Ammon's horn (tissue), 1 donor: ENCODE measurements around the gene ABLIM3.

Experiments
- DNase-seq: peaks from one replicate; pipeline ENCODE4 v3.0.0-alpha.2; 2016; ENCODE audit warnings: low spot score

ABLIM3 gene

GRCh38 chr5:149133795-149134777, 7.2 kb upstream of the ABLIM3 start:
- no peak for DNase-seq

DNA sequence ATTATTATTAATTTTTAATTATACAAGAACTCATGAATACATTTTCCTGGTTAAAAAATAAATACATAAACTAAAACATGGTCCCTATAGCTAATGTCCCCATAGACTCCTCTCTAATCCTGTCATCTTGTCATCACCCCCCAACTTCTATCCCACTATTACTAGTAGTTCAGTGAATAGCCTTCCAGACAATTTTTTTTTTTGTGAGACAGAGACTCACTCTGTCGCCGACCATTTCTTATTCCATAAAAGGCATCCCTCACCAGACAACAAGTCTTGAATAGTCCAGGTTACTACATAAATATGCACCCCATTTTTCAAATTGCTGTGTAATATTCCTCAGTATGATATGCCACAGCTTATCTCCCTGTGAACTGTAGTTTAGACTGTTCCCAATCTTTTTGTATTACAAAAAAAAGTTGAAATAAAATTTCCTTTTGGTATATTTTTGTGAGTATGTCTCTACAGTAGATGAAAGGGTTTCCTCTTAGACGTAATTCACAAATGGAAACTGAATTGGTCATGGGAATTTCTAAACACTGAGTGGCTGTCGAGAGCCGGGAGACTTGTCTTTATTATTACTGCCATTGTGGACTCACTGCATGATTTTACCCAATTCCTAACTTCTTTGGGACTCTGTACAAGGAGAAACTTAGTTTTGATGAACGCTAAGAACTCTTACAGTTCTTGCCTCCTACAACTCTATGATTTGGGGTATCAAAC, 6.4 kb upstream of the ABLIM3 start:
- no peak for DNase-seq

DNA sequence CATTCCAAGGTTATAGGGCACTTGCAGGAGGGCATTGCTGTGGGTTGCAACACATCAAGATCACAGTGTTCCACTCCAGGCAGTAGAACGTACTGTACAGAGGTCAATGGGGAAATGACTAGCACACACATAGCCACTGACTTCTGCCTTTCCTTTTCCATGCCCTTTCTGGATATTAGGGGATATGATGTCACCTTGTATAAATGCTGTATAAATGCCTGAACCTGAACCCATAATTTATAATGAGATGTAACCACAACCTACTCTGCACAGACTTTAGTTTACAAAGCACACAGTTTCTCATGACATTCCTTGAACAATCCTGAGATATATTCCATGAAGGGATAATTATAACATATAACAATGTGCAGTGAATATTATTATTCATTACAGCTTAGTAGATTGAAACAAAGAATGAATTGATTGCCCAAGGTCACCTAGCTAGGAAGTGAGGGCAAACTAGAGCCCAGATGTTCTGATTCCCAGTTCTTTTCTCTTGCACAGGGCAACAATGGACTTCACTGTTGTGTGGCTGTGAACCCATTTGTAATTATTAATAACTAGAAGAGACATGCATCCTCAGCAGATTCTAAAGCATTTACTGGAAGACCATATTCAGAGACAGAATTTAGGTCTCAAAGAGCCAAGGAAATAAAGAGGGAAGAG, 5.6 kb upstream of the ABLIM3 start:
- no peak for DNase-seq

DNA sequence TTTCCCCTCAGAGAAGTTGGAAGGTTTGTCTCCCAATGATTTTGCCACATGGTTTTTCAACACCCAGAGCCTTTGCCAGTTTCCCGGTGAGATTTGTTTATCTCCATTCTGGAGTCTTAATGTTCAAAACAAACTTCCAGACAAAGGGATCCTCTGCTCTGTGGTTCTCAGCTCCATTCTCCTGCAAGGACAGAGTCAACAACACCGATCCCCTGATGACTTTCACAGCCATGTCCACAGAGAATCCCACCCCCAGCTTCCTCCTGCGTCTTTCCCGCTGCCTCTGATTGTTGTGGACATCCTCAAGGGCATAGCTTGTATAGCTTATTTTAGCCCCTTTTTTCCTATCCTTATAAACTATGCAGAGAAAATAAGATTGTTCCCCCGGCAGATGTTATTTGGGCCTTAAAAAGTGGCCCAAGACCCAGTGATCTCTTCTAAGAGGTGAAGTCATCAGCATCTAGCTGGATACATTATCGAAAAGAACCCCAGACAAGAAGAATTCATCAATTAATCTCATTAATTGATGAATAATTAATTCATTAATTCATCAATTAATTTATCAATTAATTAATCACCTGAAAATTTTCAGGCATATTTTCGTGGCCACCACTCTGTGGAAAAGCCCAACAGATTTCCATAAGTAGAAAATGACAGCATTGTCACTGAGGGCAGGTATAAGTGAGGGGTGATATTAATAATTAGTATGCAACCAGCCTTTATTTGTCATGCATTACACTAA, 2.9 kb upstream of the ABLIM3 start:
- no peak for DNase-seq

DNA sequence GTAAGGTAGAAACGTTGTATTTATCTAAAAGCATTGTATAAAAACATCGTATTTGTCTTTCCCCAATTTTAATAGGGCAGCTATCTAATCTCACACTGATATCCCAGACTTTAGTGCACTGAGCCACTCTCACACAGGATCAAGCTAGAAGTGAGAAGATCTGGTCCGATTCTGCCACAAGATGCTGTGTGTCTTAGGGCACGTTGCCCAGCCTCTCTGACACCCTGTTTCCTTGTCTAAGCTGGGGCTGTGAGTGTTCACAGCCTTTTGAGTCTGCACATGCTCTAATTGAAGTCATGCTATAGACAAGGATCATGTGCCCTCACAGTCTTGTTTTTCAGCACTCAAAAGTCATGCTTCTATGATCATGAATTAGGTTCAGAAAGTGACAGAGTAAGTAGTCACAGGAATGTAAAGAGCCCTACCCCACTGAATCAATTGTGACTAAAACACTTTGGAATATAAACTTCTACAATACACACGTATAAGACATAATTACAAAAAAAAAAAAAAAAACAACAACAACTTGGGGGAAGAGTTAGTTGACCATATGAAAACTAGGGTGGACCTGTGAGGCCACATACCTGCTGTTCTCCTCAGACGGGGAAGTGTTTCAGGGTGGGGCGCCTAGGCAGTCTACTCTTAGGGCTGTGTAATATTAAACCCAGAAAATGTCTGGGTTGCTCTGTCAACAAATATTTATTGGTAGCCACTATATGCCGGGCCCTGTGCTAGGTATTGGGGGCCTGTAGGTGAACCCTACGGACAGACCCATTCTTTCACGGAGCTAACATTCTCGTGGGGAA, 893 bp upstream of the ABLIM3 start:
- no peak for DNase-seq

- peak; percentile 73 for DNase-seq
These were observed 911 bp downstream of the ABLIM3 start for GRCh38 chr5:149141957-149142851.

DNA sequence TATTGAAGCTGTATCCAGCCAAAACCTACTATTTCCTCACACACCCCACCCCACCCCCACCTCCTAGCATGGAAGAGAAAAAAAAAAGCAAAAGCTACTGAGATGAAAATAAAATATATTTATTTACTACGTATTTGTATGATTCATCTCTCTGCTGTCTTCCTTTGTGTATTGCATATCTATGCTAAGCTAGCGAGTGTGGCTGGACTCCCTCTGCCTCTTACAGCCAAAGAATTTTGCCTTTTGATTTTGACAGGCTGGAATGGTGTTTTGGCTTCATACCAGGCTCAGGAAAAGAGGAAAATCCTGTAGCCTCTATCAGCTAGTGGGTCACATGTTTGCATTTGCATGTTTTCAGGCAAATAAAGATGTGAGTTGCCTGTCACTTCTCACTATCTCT, 2.2 kb downstream of the ABLIM3 start:
- DNase-seq = no peak

DNA sequence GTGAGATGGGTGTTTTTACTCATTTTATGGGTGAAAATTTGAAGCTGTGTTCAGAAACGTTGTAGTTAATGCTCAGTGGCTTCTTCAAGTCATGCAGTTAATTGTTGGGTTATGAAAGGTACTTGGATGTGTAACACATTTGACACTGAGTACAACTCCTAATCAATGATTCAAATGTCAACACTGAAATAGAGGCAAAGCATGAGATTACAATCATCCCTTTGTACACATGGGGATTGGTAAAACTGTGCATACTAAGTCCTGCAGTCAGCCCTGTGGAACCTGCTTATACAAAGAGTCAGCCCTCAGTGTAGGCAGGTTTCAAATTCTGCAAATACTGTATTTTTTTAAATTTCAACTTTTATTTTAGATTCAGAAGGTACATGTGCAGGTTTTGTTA, 3.3 kb downstream of the ABLIM3 start:
- DNase-seq = no peak

- no peak for DNase-seq
These were observed 3.8 kb downstream of the ABLIM3 start for GRCh38 chr5:149145138-149145537.

GRCh38 chr5:149147676-149148075, 6.4 kb downstream of the ABLIM3 start:
- no peak for DNase-seq

- DNase-seq = no peak
These were observed 8.6 kb downstream of the ABLIM3 start for GRCh38 chr5:149149942-149150341.

GRCh38 chr5:149150457-149150856, 9.2 kb downstream of the ABLIM3 start:
- DNase-seq = no peak

DNA sequence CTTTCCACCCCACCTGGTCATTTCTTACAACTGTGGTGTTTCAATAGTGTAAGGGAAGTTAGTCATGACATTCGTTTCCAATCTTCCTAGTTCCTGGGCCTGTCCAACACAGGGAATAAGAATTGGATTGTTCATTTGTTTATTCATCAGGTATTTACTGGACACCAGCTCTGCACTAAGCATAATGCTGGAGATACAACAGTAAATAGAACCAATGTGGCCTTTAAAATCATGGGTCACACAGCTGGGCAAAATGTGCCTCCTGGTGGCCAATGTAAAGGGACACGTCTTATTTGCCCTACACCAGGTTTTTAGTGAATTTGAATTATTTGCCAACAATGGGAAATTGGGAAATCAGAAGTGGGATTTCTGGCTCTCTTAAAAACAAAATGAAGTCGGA, 10.4 kb downstream of the ABLIM3 start:
- no peak for DNase-seq

GRCh38 chr5:149152317-149152746, 11.0 kb downstream of the ABLIM3 start:
- DNase-seq = no peak

GRCh38 chr5:149153193-149153750, 12.0 kb downstream of the ABLIM3 start:
- DNase-seq = no peak

DNA sequence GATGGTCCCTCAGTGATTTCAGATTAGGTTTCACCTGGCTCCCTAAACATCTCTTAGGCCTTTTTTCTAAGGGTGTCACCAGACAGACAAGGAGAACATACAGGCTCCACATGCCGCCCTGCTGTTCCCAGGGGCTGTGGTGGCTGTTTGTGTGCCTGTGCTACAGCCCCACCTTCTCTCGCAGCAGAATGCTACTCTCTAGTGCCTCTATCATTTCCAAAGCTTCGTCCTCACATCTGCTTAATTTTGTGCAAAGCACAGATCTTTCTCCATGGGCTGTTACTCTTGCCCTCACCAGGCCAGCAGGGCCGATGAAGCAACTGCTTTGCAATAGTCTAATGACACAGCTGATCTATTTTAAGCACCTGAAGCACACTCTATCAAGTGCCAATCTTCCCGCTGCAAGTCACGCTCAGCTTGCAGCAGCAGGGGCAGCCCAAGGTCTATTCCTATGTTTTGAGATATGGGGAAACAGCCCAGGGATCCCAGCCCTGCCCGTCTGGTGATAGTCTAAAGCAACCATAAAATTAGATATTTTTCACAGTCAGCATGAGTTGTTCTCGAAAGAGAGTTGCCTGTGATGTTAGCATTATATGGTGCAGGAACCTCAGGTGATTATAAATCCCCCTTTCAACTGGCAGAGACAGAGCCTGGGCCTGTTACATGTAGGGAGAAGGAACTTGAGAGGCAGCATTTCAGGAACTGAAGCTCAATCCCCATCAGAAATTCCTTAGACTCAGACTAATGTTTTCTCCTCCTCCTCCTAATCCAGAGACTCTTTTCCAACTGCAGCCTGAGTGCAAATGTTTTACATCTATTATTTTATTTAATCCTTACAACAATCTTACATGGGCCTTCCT, 12.7 kb downstream of the ABLIM3 start:
- DNase-seq = no peak

DNA sequence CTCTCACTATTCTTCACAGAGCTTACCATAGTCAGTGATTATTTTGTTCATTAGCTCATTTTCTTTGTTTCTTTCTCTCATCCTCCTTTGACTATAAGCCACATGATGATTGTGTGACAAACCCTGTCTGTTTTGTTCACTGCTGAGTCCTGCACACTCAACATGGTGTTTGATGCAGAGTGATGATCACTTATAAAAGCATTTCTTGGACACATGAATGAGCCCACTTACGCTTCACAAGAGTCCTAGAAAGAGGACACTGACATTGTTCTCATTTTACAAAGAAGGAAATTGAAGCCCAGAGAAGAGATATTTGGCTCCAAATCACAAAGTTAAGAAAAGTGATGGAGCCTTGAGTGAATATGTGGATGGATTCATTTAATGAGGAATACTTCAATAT, 13.4 kb downstream of the ABLIM3 start:
- DNase-seq = no peak

- no peak for DNase-seq
These were observed 15.3 kb downstream of the ABLIM3 start for GRCh38 chr5:149156435-149157083.
